Heart right ventricle (tissue), 16 donors: ENCODE results near the gene DDX1. TPM values are rescaled to one million over a fixed set of nuclear protein-coding genes. Genes with fewer than 3 reads are reported as not detected.

Source experiments
- ATAC-seq, 8 donors: fragments of 200-7000 bp; cut with Tn5 transposase; one replicate each; pipeline ENCODE4 v1.9.1; 2020; ENCODE audit warnings: mild to moderate bottlenecking in 8 of 8, moderate library complexity in 8 of 8, moderate number of reproducible peaks in 1 of 8
- DNase-seq, 2 donors: peaks; one replicate each; pipeline ENCODE4 v3.0.0-alpha.2; 2020
- H3K27ac ChIP-seq, 10 donors: fragments of 200-600 bp; sonication (generic) in 2 of 10; one replicate each; pipeline versions ENCODE4 v1.5.0 to v1.8.0; 2020 to 2022; ENCODE audit warnings: mild to moderate bottlenecking in 3 of 10
- H3K27me3 ChIP-seq, 7 donors: fragments of 200-600 bp; one replicate each; pipeline ENCODE4 v1.8.0; 2021 to 2022; ENCODE audit warnings: mild to moderate bottlenecking in 2 of 7
- H3K36me3 ChIP-seq, 9 donors: fragments of 200-600 bp; sonication (generic) in 1 of 9; one replicate each; pipeline versions ENCODE4 v1.5.0 to v1.8.0; 2020 to 2022; ENCODE audit warnings: mild to moderate bottlenecking in 2 of 9
- H3K4me1 ChIP-seq, 9 donors: fragments of 200-600 bp; sonication (generic) in 1 of 9; one replicate each; pipeline versions ENCODE4 v1.5.0 to v1.8.0; 2020 to 2022; ENCODE audit warnings: mild to moderate bottlenecking in 4 of 9
- H3K4me3 ChIP-seq, 10 donors: fragments of 200-600 bp; sonication (generic) in 2 of 10; one replicate each; pipeline versions ENCODE4 v1.5.0 to v1.8.0; 2020 to 2022; ENCODE audit warnings: mild to moderate bottlenecking in 7 of 10, moderate library complexity in 2 of 10
- H3K9me3 ChIP-seq, 11 donors: fragments of 200-600 bp in 10 of 11; sonication (generic) in 2 of 11; one replicate each; pipeline versions ENCODE4 v1.5.0 to v1.8.0; 2013 to 2022; ENCODE audit warnings: mild to moderate bottlenecking in 2 of 11, control low read depth in 1 of 11, moderate library complexity in 1 of 11
- WGBS, 2 donors: extraction: QIAGEN DNeasy Blood & Tissue Kit; methylation state at CpG; one replicate each; pipeline ENCODE4 v1.1.7; 2013; ENCODE audit warnings: inconsistent platforms in 1 of 2; 5-methylcytosine and 5-hydroxymethylcytosine counted together
- intact Hi-C, 10 donors: fragments of 100-400 bp; cut with DNase I; formaldehyde crosslinking; loops; one replicate each; pipeline versions ENCODE4 v1.11.1 to v1.14.2; 2022
- polyA plus RNA-seq, 2 donors: library from polyadenylated mRNA; stranded (reverse); fragments of 200-250 nt; gene quantifications; one replicate each; pipeline ENCODE4 v1.2.3, GENCODE V29; 2013
- total RNA-seq, 10 donors: library from RNA; stranded (reverse); fragmentation: NEBNext Ultra II Directional in 3 of 10; extraction: Animal tissue kit (Norgen Biotek cat#: 25700) in 3 of 10; gene quantifications; one replicate each; pipeline versions ENCODE4 v1.2.1 to v1.2.4, GENCODE V29; 2021 to 2023
- TF ChIP-seq, protein P1 (sequence below), 9 donors: fragments of 200-600 bp; sonication (generic) in 2 of 9; IDR thresholded peaks; one replicate each; pipeline versions ENCODE4 v1.5.0 to v1.8.0; 2021 to 2022; ENCODE audit warnings: antibody characterized with exemption in 9 of 9, mild to moderate bottlenecking in 5 of 9, moderate library complexity in 1 of 9
- donor health status: Arrhythmogenic right ventricular cardiomyopathy.
- donor health status: ischemic (EF 13 %, LVEDD 7.1; RV severe dilation, severe dysfunction).
- donor health status: healthy with polysubstance abuse.
- donor health status: DM: no; HTN: yes; CAD: no.
- donor health status: DM: no; HTN: no; CAD: no.
- donor health status: ischemic (EF 25% LVEDD 6.9; RV normal size, moderate dysfunction).
- donor health status: ischemic (EF 25% LVEDD 5.7; RV mildly dilated, moderate dysfunction).
- donor health status: healthy.
- donor health status: DM: yes; HTN: yes; CAD: no.
- donor health status: Ischemic cardiomyopathy.
- donor health status: ischemic (EF 35%, LVEDD 5.7; RV mildly dilated, moderate dysfunction).
- donor health status: nonischemic (EF 11% LVEDD 7.7; RV severe dilation, severe dysfunction).
- donor health status: DM: yes; HTN: yes; CAD: no.
- donor health status: PGD.
- donor health status: ischemic (EF 29% LVEDD 5.4; RV normal size, mild dysfunction).
- donor health status: nonischemic (EF 23%, LVEDD 6.1; RV moderate dilation, normal function).

Gene DDX1
- total and polyA plus RNA-seq, 12 donors, result 80.1 to 183 (median 157) TPM

DNA sequence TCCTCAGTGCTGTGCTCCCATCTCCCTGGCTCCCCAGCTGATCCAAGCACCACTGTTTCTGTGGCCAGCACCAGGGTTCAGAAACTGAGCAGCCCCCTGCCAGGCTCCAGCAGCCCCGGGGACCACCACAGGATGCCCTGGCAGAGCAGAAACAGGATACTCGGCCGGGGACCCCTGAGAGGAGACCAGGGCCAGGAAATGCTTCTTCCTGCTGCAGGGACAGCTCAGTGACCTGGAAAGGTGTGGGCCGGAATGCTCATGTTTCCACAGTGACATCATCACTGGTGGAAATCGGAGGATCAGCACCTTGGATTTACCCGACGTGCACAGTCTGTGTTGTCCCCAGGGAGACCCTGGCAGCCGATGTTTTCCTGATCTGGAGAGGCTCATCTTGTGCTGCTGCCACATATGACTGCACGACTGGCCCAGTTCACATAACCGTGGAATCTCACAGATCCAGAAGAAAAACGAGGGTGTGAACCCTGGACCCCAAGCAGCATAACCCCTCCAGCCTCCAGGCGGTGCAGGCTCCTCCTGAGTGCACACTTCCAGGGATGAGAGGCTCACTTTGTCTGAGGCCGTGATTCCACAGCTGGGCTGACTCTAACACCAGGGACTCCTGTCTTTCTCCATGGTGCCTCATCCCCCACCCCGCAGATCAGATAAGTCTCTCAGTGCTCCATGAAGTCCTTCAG lies 58.0 kb downstream of the DDX1 start:
- Histone ChIP-seq H3K27ac (no peak overlapping the region), H3K9me3 (no peaks in the 10 kb centered on the region), H3K36me3 (no peaks in the 10 kb centered on the region), H3K27me3 (no peaks in the 10 kb centered on the region), H3K4me3 (no peak overlapping the region), H3K4me1 (peaks cover 0 to 10% (median 0%) of the 10 kb centered on the region in 9 donors)
- intact Hi-C loops, result loop anchor here in 3 of 10 donors (5.0 to 10.0 kb wide), 4 partner anchors 58 to 265 kb away; no protein-coding TSS in a partner anchor
- 52 to 54% methylated on average over 14 of the region's 14 CpGs for WGBS, 2 donors
- ATAC-seq (peak in 2 of 8 donors; percentile 13 to 27), DNase-seq (no peak)
- TF ChIP-seq, protein P1, sequence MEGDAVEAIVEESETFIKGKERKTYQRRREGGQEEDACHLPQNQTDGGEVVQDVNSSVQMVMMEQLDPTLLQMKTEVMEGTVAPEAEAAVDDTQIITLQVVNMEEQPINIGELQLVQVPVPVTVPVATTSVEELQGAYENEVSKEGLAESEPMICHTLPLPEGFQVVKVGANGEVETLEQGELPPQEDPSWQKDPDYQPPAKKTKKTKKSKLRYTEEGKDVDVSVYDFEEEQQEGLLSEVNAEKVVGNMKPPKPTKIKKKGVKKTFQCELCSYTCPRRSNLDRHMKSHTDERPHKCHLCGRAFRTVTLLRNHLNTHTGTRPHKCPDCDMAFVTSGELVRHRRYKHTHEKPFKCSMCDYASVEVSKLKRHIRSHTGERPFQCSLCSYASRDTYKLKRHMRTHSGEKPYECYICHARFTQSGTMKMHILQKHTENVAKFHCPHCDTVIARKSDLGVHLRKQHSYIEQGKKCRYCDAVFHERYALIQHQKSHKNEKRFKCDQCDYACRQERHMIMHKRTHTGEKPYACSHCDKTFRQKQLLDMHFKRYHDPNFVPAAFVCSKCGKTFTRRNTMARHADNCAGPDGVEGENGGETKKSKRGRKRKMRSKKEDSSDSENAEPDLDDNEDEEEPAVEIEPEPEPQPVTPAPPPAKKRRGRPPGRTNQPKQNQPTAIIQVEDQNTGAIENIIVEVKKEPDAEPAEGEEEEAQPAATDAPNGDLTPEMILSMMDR (IDR thresholded peaks at IDR 0.05), result no peak

DNA sequence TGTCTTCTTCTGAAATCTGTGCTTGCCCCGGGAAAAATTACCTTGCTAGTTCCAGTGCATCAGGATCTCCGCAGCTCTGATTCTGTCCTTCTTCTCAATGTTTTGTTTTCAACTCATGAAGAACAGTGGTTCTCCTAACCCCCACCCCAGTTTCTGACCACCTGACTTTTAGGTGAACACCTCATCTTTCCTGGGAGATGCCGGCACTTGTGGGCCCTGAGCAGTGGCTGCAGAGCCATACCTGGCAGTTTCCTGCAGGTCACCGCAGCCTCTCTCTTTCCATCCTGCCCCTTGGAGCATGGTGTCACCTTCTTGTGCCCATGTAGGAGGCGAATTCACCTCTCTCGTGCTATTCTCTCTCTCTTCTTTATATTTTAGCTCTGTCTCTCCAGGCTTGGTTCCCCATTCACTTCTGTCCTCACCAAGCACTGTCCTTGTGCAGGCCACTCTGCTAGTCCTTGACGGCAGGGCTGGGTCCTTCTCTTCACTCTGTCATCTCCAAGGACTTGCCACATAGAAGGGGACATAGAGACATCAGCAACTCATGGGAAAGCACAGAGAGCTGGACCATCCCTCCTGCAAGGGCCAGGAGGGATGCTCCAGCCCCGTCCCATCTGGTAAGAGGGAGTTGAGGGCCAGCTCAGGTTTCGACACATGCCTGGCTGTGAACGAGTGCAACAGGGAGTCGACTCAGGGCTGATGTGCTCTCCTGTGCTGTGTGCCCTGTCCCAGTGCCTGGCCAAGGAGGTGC lies 59.1 kb downstream of the DDX1 start:
- WGBS, 2 donors, result 86 to 88% methylated on average over 11 of the region's 11 CpGs
- Histone ChIP-seq H3K27me3 (no peaks in the 10 kb centered on the region), H3K4me3 (no peak overlapping the region), H3K36me3 (no peaks in the 10 kb centered on the region), H3K9me3 (no peaks in the 10 kb centered on the region), H3K4me1 (peaks cover 0 to 10% (median 0%) of the 10 kb centered on the region in 9 donors), H3K27ac (no peak overlapping the region)
- TF ChIP-seq, protein P1 (IDR thresholded peaks at IDR 0.05), result no peak
- DNase-seq, result no peak
- ATAC-seq, result no peak
- intact Hi-C loops, result no loop called here

DNA sequence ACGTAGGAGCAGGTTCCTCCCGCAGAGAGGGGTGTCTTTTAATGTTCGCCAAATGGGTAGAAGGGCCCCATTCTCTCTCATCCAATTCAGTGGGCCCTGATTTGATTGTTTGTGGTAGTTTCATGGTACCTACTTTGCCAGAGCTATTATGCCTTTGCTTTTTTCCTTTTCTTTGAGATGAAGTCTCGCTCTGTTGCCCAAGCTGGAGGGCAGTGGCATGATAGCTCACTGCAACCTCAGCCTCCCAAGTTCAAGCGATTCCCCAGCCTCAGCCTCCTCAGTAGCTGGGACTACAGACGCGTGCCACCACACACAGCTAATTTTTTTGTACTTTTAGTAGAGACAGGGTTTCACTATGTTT lies 59.7 kb downstream of the DDX1 start:
- TF ChIP-seq, protein P1 (IDR thresholded peaks at IDR 0.05), result no peak
- ATAC-seq (no peak), DNase-seq (no peak)
- WGBS, 2 donors, result 95 to 99% methylated on average over 7 of the region's 7 CpGs
- no peaks in the 10 kb centered on the region for H3K27me3 ChIP-seq
- H3K9me3 ChIP-seq, result no peaks in the 10 kb centered on the region
- H3K27ac ChIP-seq, result no peak overlapping the region
- no peak overlapping the region for H3K4me3 ChIP-seq
- H3K4me1 ChIP-seq, result peaks cover 0 to 10% (median 0%) of the 10 kb centered on the region in 9 donors
- H3K36me3 ChIP-seq, result no peaks in the 10 kb centered on the region
- intact Hi-C loops, result no loop called here

DNA sequence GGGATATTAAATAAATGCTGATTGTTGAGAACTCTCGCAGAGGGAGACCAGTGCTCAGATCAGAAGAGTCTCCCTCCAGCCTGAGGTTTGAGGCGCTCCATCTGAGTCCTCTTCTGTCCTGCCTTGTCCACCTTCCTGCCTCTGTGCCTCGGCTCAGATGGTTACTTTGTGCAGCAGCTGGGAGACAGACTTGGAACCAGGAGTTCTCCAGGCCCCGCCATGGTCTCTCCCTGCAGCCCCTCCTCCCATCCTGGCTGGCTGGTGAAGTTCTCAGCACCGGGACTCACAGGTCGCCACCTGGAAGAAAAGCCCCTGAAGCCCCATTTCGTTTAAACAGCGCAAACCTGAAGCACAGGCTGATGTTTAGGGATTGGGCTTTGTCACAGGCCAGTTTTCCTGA lies 60.6 kb downstream of the DDX1 start:
- TF ChIP-seq, protein P1 (IDR thresholded peaks at IDR 0.05), result no peak
- peaks cover 0 to 10% (median 0%) of the 10 kb centered on the region in 9 donors for H3K4me1 ChIP-seq
- no peak overlapping the region for H3K27ac ChIP-seq
- DNase-seq (no peak), ATAC-seq (no peak)
- no peaks in the 10 kb centered on the region for H3K27me3 ChIP-seq
- H3K36me3 ChIP-seq, result no peaks in the 10 kb centered on the region
- intact Hi-C loops, result no loop called here
- WGBS, 2 donors, result 92 to 94% methylated on average over 8 of the region's 8 CpGs
- H3K9me3 ChIP-seq, result no peaks in the 10 kb centered on the region
- no peak overlapping the region for H3K4me3 ChIP-seq
